Activated T-helper 1 cell treated with anti-CD3 and anti-CD28 coated beads, Interleukin-12 subunit alpha, Interleukin-12 subunit beta, Interleukin-2, Interleukin-4 antibody, amounts not matched to agents 30 ng/mL and 10 ng/mL and 1 ng/mL, durations not matched to agents 14 hours and 24 hours and 36 hours (primary cell): Measurements from ENCODE around the gene KLHL12. TPM values are rescaled to one million over a fixed set of nuclear protein-coding genes. Genes with fewer than 3 reads are reported as not detected.

Experiments
- DNase-seq: peaks from one replicate; pipeline ENCODE4 v3.0.0; 2021; ENCODE audit warnings: low spot score
- H3K27ac Mint-ChIP-seq: one replicate; pipeline ENCODE4 v1.8.0; 2021; ENCODE audit warnings: mild to moderate bottlenecking, mixed read lengths
- H3K27me3 Mint-ChIP-seq: one replicate; pipeline ENCODE4 v1.8.0; 2022; ENCODE audit warnings: mild to moderate bottlenecking, moderate library complexity, mixed read lengths; ENCODE audit not compliant: insufficient read depth
- H3K36me3 Mint-ChIP-seq: one replicate; pipeline ENCODE4 v1.8.0; 2021; ENCODE audit warnings: low read depth, mixed read lengths
- H3K4me1 Mint-ChIP-seq: one replicate; pipeline ENCODE4 v1.8.0; 2021; ENCODE audit warnings: low read depth, mixed read lengths
- H3K4me3 Mint-ChIP-seq: one replicate; pipeline ENCODE4 v1.8.0; 2021; ENCODE audit warnings: mild to moderate bottlenecking, moderate library complexity, mixed read lengths
- H3K9me3 Mint-ChIP-seq: one replicate; pipeline ENCODE4 v1.8.0; 2021; ENCODE audit warnings: mixed read lengths
- intact Hi-C: fragments of 100-400 bp; cut with micrococcal nuclease; formaldehyde crosslinking; loops from one replicate; pipeline ENCODE4 v1.15.1; 2024
- total RNA-seq: library from RNA; stranded (reverse); gene quantifications from 2 replicates; pipeline ENCODE4 v1.2.3, GENCODE V29; 2022

Gene KLHL12
- 24.9 and 25.5 TPM in 2 replicates for total RNA-seq

DNA sequence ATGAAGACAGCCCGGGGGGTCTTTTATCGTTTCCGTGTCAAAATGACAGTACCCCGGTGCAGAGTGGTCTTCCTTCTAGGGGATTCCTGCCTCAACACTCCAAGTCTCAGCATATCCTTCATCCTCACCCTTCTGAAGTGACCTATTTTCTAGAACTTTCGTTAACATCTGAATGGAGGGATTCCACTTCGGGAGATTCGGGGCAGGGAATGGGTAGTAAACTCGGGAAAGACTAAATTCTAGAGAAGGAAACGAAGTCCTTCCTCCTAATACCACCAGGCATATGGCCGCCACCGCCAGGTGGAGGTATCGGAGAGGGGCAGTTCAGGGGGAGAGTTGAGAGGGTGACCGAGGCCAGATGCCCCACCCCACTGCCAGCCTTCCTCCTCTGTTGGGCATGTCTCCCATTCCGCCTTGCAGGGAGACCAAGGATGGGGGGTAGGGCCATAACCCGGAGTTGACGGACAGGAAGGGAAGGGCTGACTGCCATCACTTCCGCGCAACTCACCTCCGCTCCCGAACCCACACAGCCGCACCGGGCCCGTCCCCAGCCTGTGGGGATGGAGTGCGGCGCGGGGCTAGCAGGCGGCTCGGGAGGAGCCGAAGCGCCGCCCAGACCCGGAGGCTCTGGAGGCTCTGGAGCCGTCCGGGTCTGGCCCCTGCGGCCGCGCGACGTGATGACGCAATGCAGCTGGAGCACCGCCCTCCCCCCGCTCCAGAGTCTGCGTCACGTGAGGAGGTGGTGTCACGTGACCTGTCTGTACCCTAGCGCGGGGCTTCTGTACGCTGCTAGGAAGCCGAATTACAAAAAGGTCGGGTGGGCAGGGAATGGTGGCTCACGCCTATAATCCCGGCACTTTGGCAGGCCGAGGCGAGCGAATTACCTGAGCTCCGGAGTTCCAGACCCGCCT is at the start of gene KLHL12:
Gene KLHL12 (minus strand): TSS at position 654 of the 911 bp plus-strand sequence. CDS start 2,072 bp downstream, outside the sequence.
- Mint-ChIP-seq H3K27ac (peak within 1 kb of the TSS; percentile 95), H3K4me3 (peak within 1 kb of the TSS; percentile 97), H3K27me3 (peaks cover 2% of the 10 kb centered on the region), H3K9me3 (no peaks in the 10 kb centered on the region), H3K4me1 (peaks cover 34% of the 10 kb centered on the region), H3K36me3 (peaks cover 13% of the 10 kb centered on the region)
- intact Hi-C loops, result loop anchor here (1.0 to 2.0 kb wide), 9 partner anchors 31 to 579 kb away; partner anchors contain the start of genes ADIPOR1, PCAT6, PPFIA4 and PPP1R12B
- peak; percentile 92 for DNase-seq

GRCh38 chr1:202976633-202977032 is 49.6 kb upstream of the KLHL12 start:
- Mint-ChIP-seq H3K27ac (no peak overlapping the region), H3K4me3 (no peak overlapping the region), H3K27me3 (peaks cover 36% of the 10 kb centered on the region), H3K36me3 (no peaks in the 10 kb centered on the region), H3K4me1 (no peaks in the 10 kb centered on the region), H3K9me3 (no peaks in the 10 kb centered on the region)
- intact Hi-C loops, result no loop called here
- DNase-seq, result no peak

DNA sequence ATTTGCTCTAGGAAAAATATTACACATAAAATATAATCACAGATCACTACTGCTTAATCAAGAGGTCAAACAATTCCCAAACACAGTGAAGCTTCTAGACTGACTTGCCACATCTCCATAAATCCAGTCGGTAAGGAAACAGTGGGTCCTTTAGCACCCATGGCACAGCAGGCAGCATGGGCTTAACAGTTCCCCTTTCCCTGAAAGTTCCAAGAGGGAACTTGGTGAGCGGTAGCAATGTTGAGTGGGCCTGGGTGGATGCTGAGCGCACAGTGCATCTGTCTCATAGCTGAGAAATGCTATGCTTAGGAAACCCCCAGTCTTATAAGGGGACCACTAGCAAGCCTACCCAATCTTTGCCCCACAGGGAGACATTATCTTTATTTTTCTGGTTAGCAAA is 47.8 kb upstream of the KLHL12 start:
- Mint-ChIP-seq H3K36me3 (no peaks in the 10 kb centered on the region), H3K4me1 (no peaks in the 10 kb centered on the region), H3K9me3 (no peaks in the 10 kb centered on the region), H3K27ac (no peak overlapping the region), H3K4me3 (no peak overlapping the region), H3K27me3 (peaks cover 35% of the 10 kb centered on the region)
- no peak for DNase-seq
- intact Hi-C loops, result no loop called here

DNA sequence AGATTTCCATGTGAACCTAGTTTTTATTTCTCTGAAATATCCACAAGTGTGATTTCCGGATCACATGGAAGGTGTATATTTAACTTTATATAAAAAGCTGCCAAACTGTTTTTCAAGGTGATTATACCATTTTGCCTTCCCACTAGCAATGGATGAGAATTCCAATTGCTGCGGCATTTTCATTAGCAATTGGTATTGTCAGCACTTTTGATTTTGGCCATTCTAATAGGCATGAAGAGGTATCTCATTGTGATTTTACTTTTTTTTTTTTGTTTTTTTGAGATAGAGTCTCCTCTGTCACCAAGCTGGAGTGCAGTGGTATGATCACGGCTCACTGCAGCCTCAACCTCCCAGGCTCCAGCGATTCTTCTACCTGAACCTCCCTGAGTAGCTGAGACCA is 45.0 kb upstream of the KLHL12 start:
- no peaks in the 10 kb centered on the region for H3K36me3 Mint-ChIP-seq
- peaks cover 14% of the 10 kb centered on the region for H3K27me3 Mint-ChIP-seq
- no peak overlapping the region for H3K27ac Mint-ChIP-seq
- intact Hi-C loops, result no loop called here
- peaks cover 18% of the 10 kb centered on the region for H3K4me1 Mint-ChIP-seq
- no peak overlapping the region for H3K4me3 Mint-ChIP-seq
- no peak for DNase-seq
- H3K9me3 Mint-ChIP-seq, result no peaks in the 10 kb centered on the region

- peak; percentile 20 for DNase-seq
- intact Hi-C loops, result loop anchor here (1.0 to 2.0 kb wide), 2 partner anchors 30 to 42 kb away; partner anchors contain the start of gene KLHL12
- peaks cover 5% of the 10 kb centered on the region for H3K36me3 Mint-ChIP-seq
- H3K4me1 Mint-ChIP-seq, result peaks cover 35% of the 10 kb centered on the region
- H3K27me3 Mint-ChIP-seq, result peaks cover 11% of the 10 kb centered on the region
- H3K27ac Mint-ChIP-seq, result no peak overlapping the region
- peak overlapping the region; percentile 48 for H3K4me3 Mint-ChIP-seq
- no peaks in the 10 kb centered on the region for H3K9me3 Mint-ChIP-seq
Measured at GRCh38 chr1:202968895-202969295, 41.9 kb upstream of the KLHL12 start.

DNA sequence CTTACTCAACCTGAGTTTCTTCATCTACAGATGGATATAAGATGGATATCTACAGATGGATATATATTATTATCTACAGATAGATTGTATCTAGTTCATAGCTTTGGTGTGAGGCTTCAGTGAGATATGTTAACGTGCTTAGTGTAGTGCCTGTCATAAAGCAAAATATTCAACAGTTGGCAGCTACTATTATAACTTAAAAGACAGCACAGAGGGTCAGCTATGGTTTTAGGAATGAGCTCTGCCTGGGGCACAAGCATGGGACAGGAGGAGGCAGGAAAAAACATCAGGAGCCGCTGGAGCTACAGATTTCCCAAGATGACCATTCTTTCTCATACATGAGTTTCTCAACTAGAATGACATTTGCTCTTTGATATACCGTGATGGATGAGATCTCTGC is 41.3 kb upstream of the KLHL12 start:
- peaks cover 7% of the 10 kb centered on the region for H3K36me3 Mint-ChIP-seq
- peaks cover 11% of the 10 kb centered on the region for H3K27me3 Mint-ChIP-seq
- DNase-seq, result no peak
- intact Hi-C loops, result loop anchor here (1.0 to 2.0 kb wide), 2 partner anchors 30 to 41 kb away; partner anchors contain the start of gene KLHL12
- no peaks in the 10 kb centered on the region for H3K9me3 Mint-ChIP-seq
- peaks cover 35% of the 10 kb centered on the region for H3K4me1 Mint-ChIP-seq
- H3K4me3 Mint-ChIP-seq, result peak overlapping the region; percentile 91
- peak overlapping the region; percentile 19 for H3K27ac Mint-ChIP-seq

DNA sequence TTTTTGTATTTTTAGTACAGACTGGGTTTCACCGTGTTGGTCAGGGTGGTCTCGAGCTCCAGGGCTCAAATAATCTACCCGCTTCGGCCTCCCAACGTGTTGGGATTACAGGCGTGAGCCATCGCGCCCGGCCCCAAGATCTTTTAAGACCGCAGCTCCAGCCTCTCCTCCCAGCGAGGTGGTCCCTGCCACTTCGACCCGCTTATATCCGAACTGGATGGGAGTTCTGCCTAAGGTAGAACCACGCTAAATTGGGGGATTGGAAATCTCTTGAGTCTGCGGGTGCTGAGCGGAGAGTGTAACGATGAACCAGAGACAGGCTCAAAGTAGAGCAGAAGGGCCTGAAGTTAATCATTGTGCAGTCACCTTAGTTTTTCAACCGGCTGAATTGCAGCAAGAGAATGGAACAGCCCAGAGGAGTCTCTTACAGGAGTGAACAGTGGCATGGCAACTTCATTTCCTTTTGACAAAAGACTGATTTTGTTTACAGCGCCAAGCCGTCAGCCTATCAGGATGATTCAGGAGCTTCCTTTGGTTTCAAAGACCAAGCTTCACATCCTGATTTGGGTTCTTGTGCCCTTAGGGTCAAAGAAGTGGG is 40.7 kb upstream of the KLHL12 start:
- peaks cover 10% of the 10 kb centered on the region for H3K36me3 Mint-ChIP-seq
- H3K4me3 Mint-ChIP-seq, result peak overlapping the region; percentile 91
- DNase-seq, result peak; percentile 12
- H3K27me3 Mint-ChIP-seq, result peaks cover 6% of the 10 kb centered on the region
- H3K4me1 Mint-ChIP-seq, result peaks cover 35% of the 10 kb centered on the region
- H3K27ac Mint-ChIP-seq, result peak overlapping the region; percentile 85
- H3K9me3 Mint-ChIP-seq, result no peaks in the 10 kb centered on the region
- intact Hi-C loops, result loop anchor here (1.0 to 2.0 kb wide), 5 partner anchors 9 to 59 kb away; partner anchors contain the start of genes ADIPOR1, KLHL12, PPFIA4 and TMEM183A

DNA sequence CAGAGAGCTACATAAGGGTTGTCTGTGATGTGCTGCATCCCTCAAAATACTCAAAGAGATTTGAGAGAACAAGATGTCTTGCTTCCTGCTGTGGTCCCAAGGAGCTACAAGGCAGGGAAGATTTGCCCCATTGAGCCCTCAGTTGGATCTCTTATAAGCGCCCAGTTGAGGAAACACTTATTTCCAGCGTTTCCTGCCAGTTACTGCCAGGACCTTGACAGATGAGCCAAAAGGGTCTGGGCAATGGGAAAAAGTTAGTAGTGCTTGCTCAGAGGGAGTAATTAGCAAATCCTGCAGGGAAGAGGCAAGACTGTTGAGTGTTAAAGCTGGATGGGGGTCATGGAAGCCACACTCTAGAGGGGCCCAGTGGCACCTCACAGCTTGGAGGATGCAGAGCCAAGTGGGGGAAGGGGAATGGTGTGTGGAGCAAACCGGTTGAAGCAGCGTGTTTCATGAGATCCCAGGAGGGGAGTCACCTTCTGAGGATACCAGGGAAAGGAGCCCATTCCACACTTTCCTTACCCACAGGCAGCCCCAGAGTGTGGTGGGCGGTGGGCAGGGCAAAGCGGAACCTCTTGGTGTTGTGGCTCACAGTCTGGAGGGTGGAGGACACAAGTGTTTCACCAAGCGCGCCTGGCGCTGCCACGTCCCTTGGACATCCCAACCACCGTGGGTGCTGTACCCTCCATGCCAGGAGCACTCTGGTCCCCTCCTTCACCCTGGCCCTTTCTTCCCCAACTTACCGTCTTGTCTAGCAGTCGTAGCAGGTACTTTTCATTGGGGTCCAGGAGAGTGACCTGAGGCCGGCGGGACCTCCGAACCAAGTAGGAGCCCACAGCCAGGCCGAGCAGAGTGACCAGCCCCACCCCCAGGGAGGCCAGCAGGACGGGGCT is 39.2 kb upstream of the KLHL12 start:
- peaks cover 35% of the 10 kb centered on the region for H3K4me1 Mint-ChIP-seq
- intact Hi-C loops, result no loop called here
- peaks cover 14% of the 10 kb centered on the region for H3K36me3 Mint-ChIP-seq
- DNase-seq, result no peak
- H3K4me3 Mint-ChIP-seq, result peak overlapping the region; percentile 87
- H3K27me3 Mint-ChIP-seq, result peaks cover 3% of the 10 kb centered on the region
- H3K9me3 Mint-ChIP-seq, result no peaks in the 10 kb centered on the region
- H3K27ac Mint-ChIP-seq, result peak overlapping the region; percentile 37

DNA sequence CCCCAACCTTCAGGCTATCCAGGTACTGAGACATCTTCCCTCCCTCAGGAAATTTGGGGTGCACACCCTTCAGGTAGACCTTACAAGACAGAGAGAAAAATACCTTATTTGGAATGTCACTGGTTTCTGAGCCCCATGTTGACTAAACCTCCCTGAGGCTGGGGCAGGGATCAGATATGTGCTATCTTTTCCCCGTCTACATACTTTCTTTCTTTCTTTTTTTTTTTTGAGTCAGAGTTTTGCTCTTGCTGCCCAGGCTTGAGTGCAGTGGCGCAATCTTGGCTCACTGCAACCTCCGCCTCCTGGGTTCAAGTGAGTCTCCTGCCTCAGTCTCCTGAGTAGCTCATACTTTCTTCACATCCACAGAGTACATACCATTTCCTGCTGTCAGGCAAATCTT is 38.4 kb upstream of the KLHL12 start:
- H3K36me3 Mint-ChIP-seq, result peaks cover 14% of the 10 kb centered on the region
- peak overlapping the region; percentile 87 for H3K4me3 Mint-ChIP-seq
- peaks cover 35% of the 10 kb centered on the region for H3K4me1 Mint-ChIP-seq
- intact Hi-C loops, result no loop called here
- DNase-seq, result no peak
- no peaks in the 10 kb centered on the region for H3K9me3 Mint-ChIP-seq
- H3K27ac Mint-ChIP-seq, result no peak overlapping the region
- peaks cover 3% of the 10 kb centered on the region for H3K27me3 Mint-ChIP-seq

DNA sequence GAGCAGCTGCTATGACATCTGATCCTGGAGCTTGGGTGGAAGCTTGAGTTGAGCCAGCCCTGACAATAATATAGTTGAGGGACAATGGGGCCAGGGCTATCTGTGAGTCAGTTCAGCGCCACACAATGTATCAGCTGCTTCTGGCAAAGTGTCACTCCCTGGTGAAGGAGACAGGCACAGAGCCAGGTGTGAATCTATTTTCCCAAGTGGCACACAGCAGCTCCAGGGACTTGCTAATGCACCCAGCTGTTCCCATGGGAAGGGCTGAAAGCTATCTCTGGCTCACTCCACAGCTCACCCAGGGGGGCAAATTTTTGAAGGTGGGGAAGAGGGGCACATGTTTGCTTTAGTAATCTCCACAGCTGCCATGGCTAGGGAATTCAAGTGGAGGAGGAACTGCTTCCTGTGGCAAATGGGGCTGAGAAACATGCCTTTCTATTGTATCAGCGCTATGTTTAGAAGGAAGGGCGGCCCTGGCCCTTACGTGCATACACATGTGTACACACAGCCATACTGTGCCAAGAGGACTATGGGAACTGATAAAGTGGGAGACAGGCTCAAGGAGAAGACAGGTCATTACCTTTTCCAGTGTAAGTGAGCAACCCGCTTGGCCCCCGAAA is 37.9 kb upstream of the KLHL12 start:
- no peaks in the 10 kb centered on the region for H3K9me3 Mint-ChIP-seq
- peaks cover 2% of the 10 kb centered on the region for H3K27me3 Mint-ChIP-seq
- peak overlapping the region; percentile 8 for H3K27ac Mint-ChIP-seq
- intact Hi-C loops, result no loop called here
- H3K4me1 Mint-ChIP-seq, result peaks cover 35% of the 10 kb centered on the region
- peak overlapping the region; percentile 87 for H3K4me3 Mint-ChIP-seq
- DNase-seq, result no peak
- peaks cover 14% of the 10 kb centered on the region for H3K36me3 Mint-ChIP-seq

GRCh38 chr1:202961220-202961880 is 34.3 kb upstream of the KLHL12 start:
- H3K9me3 Mint-ChIP-seq, result no peaks in the 10 kb centered on the region
- H3K36me3 Mint-ChIP-seq, result peaks cover 15% of the 10 kb centered on the region
- H3K4me1 Mint-ChIP-seq, result peaks cover 35% of the 10 kb centered on the region
- H3K27me3 Mint-ChIP-seq, result peaks cover 2% of the 10 kb centered on the region
- intact Hi-C loops, result no loop called here
- H3K27ac Mint-ChIP-seq, result no peak overlapping the region
- no peak for DNase-seq
- no peak overlapping the region for H3K4me3 Mint-ChIP-seq
